Measurements from ENCODE around the gene TSPAN4. TPM values are rescaled to one million over a fixed set of nuclear protein-coding genes. Genes with fewer than 3 reads are reported as not detected.

TSPAN4 gene
- total and polyA plus RNA-seq, 4 donors: 16.5 to 38.1 (median 30.4) TPM

DNA sequence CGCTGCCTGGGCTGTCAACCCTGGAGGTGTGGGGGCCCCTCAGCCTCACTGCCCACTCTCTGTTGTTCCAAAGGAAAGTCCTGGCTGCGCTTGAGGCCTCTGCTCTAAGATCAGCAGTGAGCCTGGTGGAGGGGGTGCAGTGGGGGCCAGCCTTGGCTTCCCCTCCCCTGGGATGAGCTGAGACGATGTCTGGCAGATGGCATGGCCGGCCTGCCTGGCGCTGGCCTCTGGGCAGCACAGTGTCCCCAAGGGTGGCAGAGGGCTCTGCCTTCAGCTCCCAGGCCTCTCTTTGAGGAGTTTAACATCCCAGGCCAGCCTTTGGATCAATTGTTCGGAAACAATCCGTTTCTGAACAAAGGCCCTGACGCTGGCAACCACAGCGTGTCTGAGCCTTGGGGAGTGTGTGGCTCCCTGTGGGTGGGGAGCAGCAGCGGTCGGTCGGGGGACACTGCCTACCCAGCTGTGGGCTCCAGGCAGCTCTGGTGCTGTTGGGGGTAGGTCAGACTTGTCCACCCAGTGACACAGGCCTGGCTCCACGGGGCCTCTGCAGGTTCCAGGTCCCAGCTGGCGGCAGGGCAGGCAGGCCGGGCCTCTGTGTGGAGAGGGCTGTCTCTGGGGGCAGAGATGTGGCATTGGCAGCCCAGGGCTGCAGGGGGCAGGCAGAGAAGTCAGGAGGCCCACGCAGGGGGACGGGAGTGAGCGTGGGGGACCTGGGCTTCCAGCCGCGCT, 12.1 kb downstream of the TSPAN4 start:
- no peak overlapping the region for H3K27ac ChIP-seq (ENCODE audit: low read depth in 1 of 2, low read length in 2 of 2)
- H3K9ac ChIP-seq (ENCODE audit: low read depth in 1 of 2, low read length in 2 of 2): no peak overlapping the region
- TF ChIP-seq JUND (IDR thresholded peaks at IDR 0.05) (no peak), YY1 (IDR thresholded peaks at IDR 0.05) (no peak), NR2F2 (IDR thresholded peaks at IDR 0.05) (no peak), GABPA (IDR thresholded peaks at IDR 0.05 in 1 of 2, conservative IDR thresholded peaks at IDR 0.05 in 1 of 2) (no peak), EGR1 (IDR thresholded peaks at IDR 0.05; ENCODE audit: low read depth in 2 of 2) (no peak), RXRA (IDR thresholded peaks at IDR 0.05) (no peak), SP1 (IDR thresholded peaks at IDR 0.05) (no peak), HNF4G (IDR thresholded peaks at IDR 0.05) (no peak), HNF4A (conservative IDR thresholded peaks at IDR 0.05) (no peak), FOXA1 (IDR thresholded peaks at IDR 0.05) (no peak), RAD21 (IDR thresholded peaks at IDR 0.05) (no peak), TAF1 (conservative IDR thresholded peaks at IDR 0.05) (no peak), FOXA2 (IDR thresholded peaks at IDR 0.05) (no peak)
- TF ChIP-seq, protein P1, sequence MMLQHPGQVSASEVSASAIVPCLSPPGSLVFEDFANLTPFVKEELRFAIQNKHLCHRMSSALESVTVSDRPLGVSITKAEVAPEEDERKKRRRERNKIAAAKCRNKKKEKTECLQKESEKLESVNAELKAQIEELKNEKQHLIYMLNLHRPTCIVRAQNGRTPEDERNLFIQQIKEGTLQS (IDR thresholded peaks at IDR 0.05): no peak
- TF ChIP-seq, protein P2, sequence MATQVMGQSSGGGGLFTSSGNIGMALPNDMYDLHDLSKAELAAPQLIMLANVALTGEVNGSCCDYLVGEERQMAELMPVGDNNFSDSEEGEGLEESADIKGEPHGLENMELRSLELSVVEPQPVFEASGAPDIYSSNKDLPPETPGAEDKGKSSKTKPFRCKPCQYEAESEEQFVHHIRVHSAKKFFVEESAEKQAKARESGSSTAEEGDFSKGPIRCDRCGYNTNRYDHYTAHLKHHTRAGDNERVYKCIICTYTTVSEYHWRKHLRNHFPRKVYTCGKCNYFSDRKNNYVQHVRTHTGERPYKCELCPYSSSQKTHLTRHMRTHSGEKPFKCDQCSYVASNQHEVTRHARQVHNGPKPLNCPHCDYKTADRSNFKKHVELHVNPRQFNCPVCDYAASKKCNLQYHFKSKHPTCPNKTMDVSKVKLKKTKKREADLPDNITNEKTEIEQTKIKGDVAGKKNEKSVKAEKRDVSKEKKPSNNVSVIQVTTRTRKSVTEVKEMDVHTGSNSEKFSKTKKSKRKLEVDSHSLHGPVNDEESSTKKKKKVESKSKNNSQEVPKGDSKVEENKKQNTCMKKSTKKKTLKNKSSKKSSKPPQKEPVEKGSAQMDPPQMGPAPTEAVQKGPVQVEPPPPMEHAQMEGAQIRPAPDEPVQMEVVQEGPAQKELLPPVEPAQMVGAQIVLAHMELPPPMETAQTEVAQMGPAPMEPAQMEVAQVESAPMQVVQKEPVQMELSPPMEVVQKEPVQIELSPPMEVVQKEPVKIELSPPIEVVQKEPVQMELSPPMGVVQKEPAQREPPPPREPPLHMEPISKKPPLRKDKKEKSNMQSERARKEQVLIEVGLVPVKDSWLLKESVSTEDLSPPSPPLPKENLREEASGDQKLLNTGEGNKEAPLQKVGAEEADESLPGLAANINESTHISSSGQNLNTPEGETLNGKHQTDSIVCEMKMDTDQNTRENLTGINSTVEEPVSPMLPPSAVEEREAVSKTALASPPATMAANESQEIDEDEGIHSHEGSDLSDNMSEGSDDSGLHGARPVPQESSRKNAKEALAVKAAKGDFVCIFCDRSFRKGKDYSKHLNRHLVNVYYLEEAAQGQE (IDR thresholded peaks at IDR 0.05): no peak
- TF ChIP-seq, protein P3, sequence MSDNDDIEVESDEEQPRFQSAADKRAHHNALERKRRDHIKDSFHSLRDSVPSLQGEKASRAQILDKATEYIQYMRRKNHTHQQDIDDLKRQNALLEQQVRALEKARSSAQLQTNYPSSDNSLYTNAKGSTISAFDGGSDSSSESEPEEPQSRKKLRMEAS (IDR thresholded peaks at IDR 0.05): no peak
- TF ChIP-seq, protein P4, sequence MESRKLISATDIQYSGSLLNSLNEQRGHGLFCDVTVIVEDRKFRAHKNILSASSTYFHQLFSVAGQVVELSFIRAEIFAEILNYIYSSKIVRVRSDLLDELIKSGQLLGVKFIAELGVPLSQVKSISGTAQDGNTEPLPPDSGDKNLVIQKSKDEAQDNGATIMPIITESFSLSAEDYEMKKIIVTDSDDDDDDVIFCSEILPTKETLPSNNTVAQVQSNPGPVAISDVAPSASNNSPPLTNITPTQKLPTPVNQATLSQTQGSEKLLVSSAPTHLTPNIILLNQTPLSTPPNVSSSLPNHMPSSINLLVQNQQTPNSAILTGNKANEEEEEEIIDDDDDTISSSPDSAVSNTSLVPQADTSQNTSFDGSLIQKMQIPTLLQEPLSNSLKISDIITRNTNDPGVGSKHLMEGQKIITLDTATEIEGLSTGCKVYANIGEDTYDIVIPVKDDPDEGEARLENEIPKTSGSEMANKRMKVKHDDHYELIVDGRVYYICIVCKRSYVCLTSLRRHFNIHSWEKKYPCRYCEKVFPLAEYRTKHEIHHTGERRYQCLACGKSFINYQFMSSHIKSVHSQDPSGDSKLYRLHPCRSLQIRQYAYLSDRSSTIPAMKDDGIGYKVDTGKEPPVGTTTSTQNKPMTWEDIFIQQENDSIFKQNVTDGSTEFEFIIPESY (IDR thresholded peaks at IDR 0.05): no peak
- TF ChIP-seq, protein P5, sequence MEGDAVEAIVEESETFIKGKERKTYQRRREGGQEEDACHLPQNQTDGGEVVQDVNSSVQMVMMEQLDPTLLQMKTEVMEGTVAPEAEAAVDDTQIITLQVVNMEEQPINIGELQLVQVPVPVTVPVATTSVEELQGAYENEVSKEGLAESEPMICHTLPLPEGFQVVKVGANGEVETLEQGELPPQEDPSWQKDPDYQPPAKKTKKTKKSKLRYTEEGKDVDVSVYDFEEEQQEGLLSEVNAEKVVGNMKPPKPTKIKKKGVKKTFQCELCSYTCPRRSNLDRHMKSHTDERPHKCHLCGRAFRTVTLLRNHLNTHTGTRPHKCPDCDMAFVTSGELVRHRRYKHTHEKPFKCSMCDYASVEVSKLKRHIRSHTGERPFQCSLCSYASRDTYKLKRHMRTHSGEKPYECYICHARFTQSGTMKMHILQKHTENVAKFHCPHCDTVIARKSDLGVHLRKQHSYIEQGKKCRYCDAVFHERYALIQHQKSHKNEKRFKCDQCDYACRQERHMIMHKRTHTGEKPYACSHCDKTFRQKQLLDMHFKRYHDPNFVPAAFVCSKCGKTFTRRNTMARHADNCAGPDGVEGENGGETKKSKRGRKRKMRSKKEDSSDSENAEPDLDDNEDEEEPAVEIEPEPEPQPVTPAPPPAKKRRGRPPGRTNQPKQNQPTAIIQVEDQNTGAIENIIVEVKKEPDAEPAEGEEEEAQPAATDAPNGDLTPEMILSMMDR (IDR thresholded peaks at IDR 0.05; ENCODE audit: low read depth, low read length, missing input control): no peak
- H3K4me3 ChIP-seq (ENCODE audit: low read depth in 1 of 3, low read length in 3 of 3): no peak overlapping the region
- no peak for DNase-seq (ENCODE audit: low spot score)
- no peaks in the 10 kb centered on the region for H3K9me3 ChIP-seq (ENCODE audit: control insufficient read depth in 4 of 4, low read length in 3 of 4)
- 94% methylated on average over 20 of the region's 20 CpGs for WGBS
- H3K36me3 ChIP-seq (ENCODE audit: control insufficient read depth in 4 of 4, insufficient read depth in 3 of 4, low read depth in 1 of 4, low read length in 3 of 4): no peaks in the 10 kb centered on the region
- peaks cover 0 to 7% (median 3%) of the 10 kb centered on the region in 4 donors for H3K4me1 ChIP-seq (ENCODE audit: control insufficient read depth in 4 of 4, insufficient read depth in 4 of 4, low read length in 3 of 4)
- no peaks in the 10 kb centered on the region for H3K27me3 ChIP-seq (ENCODE audit: control insufficient read depth in 4 of 4, insufficient read depth in 4 of 4, low read length in 3 of 4)
